ENCODE data around the gene CTAGE1.
A peak's percentile ranks its signal among the peaks of the same experiment; 100 is the strongest.
"Not testable (repeated sequence)": the region's sequence is repeated elsewhere in the genome, so short reads cannot be mapped to it uniquely, and the experiment has no call there.

Gene CTAGE1

GRCh38 chr18:22394428-22394827 lies 23.3 kb downstream of the CTAGE1 start:
- no peak for DNase-seq (ENCODE audit: low read depth)
- TF ChIP-seq CTCF (conservative IDR thresholded peaks at IDR 0.05; ENCODE audit: control insufficient read depth, insufficient read depth, low read depth, low read length): no peak
- no peak overlapping the region for H3K4me3 ChIP-seq (ENCODE audit: control insufficient read depth, low read depth, low read length)

GRCh38 chr18:22393164-22393563 lies 24.6 kb downstream of the CTAGE1 start:
- DNase-seq (ENCODE audit: low read depth); H3K4me3 ChIP-seq (ENCODE audit: control insufficient read depth, low read depth, low read length): not testable (repeated sequence)

- DNase-seq (ENCODE audit: low read depth): peak; percentile 95
- TF ChIP-seq CTCF (conservative IDR thresholded peaks at IDR 0.05; ENCODE audit: control insufficient read depth, insufficient read depth, low read depth, low read length): no peak
- H3K4me3 ChIP-seq (ENCODE audit: control insufficient read depth, low read depth, low read length): no peak overlapping the region
Observed at GRCh38 chr18:22391407-22392345, 26.0 kb downstream of the CTAGE1 start.

GRCh38 chr18:22387787-22388186 lies 29.9 kb downstream of the CTAGE1 start:
- no peak overlapping the region for H3K4me3 ChIP-seq (ENCODE audit: control insufficient read depth, low read depth, low read length)
- TF ChIP-seq CTCF (conservative IDR thresholded peaks at IDR 0.05; ENCODE audit: control insufficient read depth, insufficient read depth, low read depth, low read length): no peak
- no peak for DNase-seq (ENCODE audit: low read depth)

GRCh38 chr18:22387364-22387763 lies 30.4 kb downstream of the CTAGE1 start:
- no peak overlapping the region for H3K4me3 ChIP-seq (ENCODE audit: control insufficient read depth, low read depth, low read length)
- DNase-seq (ENCODE audit: low read depth): no peak
- TF ChIP-seq CTCF (conservative IDR thresholded peaks at IDR 0.05; ENCODE audit: control insufficient read depth, insufficient read depth, low read depth, low read length): no peak

- peak; percentile 94 for DNase-seq (ENCODE audit: low read depth)
- no peak overlapping the region for H3K4me3 ChIP-seq (ENCODE audit: control insufficient read depth, low read depth, low read length)
- TF ChIP-seq CTCF (conservative IDR thresholded peaks at IDR 0.05; ENCODE audit: control insufficient read depth, insufficient read depth, low read depth, low read length): no peak
Observed at GRCh38 chr18:22385718-22386117, 32.0 kb downstream of the CTAGE1 start.

- TF ChIP-seq CTCF (conservative IDR thresholded peaks at IDR 0.05; ENCODE audit: control insufficient read depth, insufficient read depth, low read depth, low read length): peak; percentile 51
- H3K4me3 ChIP-seq (ENCODE audit: control insufficient read depth, low read depth, low read length): no peak overlapping the region
- peak; percentile 36 for DNase-seq (ENCODE audit: low read depth)
Observed at GRCh38 chr18:22378672-22379282, 38.9 kb downstream of the CTAGE1 start.

Measured in fibroblast of mammary gland (primary cell).